Ectodermal cell (in vitro differentiated cells): ENCODE measurements around the gene PALD1.
"Not testable (repeated sequence)": the region's sequence is repeated elsewhere in the genome, so short reads cannot be mapped to it uniquely, and the experiment has no call there.

Source experiments
- H3K27ac ChIP-seq: 2 replicates; pipeline ENCODE4 v1.7.0; 2013; ENCODE audit warnings: mild to moderate bottlenecking, low read depth, low read length; ENCODE audit not compliant: insufficient read depth, poor library complexity, severe bottlenecking
- H3K27me3 ChIP-seq: 2 replicates; pipeline ENCODE4 v1.7.0; 2013; ENCODE audit warnings: mild to moderate bottlenecking, low read length; ENCODE audit not compliant: insufficient read depth, control insufficient read depth, poor library complexity, severe bottlenecking
- H3K36me3 ChIP-seq: one replicate; pipeline ENCODE4 v1.7.0; 2013; ENCODE audit warnings: low read length; ENCODE audit not compliant: control insufficient read depth, insufficient read depth
- H3K4me1 ChIP-seq: one replicate; pipeline ENCODE4 v1.7.0; 2013; ENCODE audit warnings: low read length; ENCODE audit not compliant: control insufficient read depth, insufficient read depth
- H3K4me3 ChIP-seq: 2 replicates; pipeline ENCODE4 v1.7.0; 2013; ENCODE audit warnings: low read depth, low read length, control low read depth; ENCODE audit not compliant: insufficient read depth
- H3K9me3 ChIP-seq: 2 replicates; pipeline ENCODE4 v1.7.0; 2013; ENCODE audit warnings: mild to moderate bottlenecking, low read length, moderate library complexity; ENCODE audit not compliant: control insufficient read depth
- WGBS, 2 experiments: methylation state at CpG; one replicate each; pipeline ENCODE4 v1.1.7; 2013; ENCODE audit warnings: missing lambda C conversion rate in 2 of 2; 5-methylcytosine and 5-hydroxymethylcytosine counted together

The PALD1 gene

DNA sequence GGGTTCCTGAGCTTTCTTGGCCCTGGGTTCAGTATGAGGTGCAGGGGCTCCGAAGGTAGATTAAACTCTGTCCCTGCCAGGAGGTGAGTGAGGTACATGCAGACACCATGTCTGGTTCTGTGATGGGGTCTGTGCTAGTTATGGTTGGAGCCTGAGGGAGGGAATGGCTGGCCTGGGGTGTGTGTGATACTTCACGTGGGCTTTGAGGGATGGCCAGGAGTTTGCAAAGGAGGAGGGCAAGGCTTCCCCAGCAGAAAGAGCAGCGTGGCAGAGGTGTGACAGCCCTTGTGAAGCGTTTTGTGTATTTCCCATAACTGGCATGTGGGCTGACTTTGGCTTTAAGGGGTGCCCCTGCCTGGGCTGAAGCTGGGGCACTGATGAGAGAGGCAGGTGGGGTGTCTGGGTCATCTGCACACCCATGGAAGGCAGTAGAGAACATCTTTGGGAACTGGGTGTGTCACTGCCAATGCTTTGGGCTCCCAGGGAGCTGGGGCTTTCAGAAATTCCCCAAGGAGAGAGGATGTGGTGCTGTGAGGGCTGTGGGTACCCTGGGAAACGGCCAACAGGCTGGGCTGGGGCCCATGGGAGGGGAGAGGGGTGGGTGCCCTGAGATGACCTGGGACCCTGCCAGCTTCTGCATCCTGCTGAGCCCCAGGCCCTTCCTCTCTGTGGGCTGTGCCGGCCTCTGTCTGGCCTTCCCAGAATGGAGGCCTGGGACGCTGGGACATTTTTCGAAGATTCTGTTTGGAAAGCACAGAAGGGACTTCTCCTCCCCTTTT is 4.6 kb downstream of the PALD1 start:
- Histone ChIP-seq H3K27ac (no peak overlapping the region), H3K36me3 (no peaks in the 10 kb centered on the region), H3K4me1 (peaks cover 3% of the 10 kb centered on the region), H3K27me3 (peaks cover 11% of the 10 kb centered on the region), H3K9me3 (no peaks in the 10 kb centered on the region), H3K4me3 (no peak overlapping the region)
- 54 to 58% methylated on average over 8 of the region's 8 CpGs for WGBS, 2 experiments

DNA sequence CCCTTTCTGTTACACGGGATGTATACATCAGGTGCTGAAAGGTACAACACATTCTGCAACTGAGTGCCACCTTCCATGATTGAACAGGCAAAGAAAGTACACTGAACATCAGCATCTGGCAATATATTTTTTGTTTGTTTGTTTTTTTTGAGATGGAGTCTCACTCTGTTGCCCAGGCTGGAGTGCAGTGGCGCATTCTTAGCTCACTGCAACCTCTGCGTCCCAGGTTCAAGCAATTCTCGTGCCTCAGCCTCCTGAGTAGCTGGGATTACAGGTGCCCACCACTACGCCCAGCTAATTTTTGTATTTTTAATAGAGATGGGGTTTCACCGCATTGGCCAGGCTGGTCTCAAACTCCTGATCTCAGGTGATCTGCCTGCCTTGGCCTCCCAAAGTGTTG is 5.3 kb downstream of the PALD1 start:
- H3K27ac ChIP-seq, H3K9me3 ChIP-seq, H3K27me3 ChIP-seq, H3K36me3 ChIP-seq, H3K4me3 ChIP-seq, H3K4me1 ChIP-seq: not testable (repeated sequence)
- 90 to 96% methylated on average over 6 of the region's 6 CpGs for WGBS, 2 experiments

DNA sequence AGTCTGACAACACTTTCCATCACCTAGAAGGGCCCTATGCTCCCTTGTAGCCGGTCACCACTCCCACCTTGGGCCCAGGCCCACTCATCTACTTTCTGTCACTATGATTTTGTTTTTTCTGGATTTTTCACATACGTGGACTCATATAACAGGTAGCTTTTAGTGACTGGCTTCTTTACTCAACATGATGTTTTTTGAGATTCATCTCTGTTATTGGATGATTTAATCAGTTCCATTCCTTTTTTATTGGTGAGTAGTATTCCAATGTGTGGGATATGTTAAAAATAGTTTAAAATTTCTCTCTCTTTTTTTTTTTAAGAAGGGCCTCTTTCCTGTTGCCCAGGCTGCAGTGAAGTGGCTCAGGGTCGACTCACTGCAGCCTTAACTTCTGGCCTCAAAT is 9.3 kb downstream of the PALD1 start:
- peaks cover 3% of the 10 kb centered on the region for H3K4me1 ChIP-seq
- no peak overlapping the region for H3K27ac ChIP-seq
- H3K27me3 ChIP-seq = no peaks in the 10 kb centered on the region
- no peaks in the 10 kb centered on the region for H3K36me3 ChIP-seq
- H3K4me3 ChIP-seq = no peak overlapping the region
- H3K9me3 ChIP-seq = no peaks in the 10 kb centered on the region
- 91 to 95% methylated on average over 3 of the region's 3 CpGs for WGBS, 2 experiments

DNA sequence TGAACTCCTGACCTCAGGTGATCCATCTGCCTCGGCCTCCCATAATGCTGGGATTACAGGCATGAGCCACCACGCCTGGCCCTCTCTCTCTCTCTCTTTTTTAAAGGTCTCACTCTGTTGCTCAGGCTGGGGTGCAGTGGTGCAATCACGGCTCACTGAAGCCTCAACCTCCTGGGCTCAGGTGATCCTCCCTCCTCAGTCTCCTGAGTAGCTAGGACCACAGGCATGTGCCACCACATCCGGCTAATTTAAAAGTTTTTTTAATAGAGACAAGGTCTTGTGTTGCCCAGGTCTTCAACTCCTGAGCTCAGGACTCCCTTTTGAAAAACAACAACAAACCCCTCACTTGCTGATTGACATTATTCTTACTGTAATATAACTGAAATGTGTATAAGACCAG is 11.6 kb downstream of the PALD1 start:
- Histone ChIP-seq H3K4me3 (no peak overlapping the region), H3K36me3 (no peaks in the 10 kb centered on the region), H3K27me3 (no peaks in the 10 kb centered on the region), H3K9me3 (no peaks in the 10 kb centered on the region), H3K27ac (no peak overlapping the region), H3K4me1 (peaks cover 7% of the 10 kb centered on the region)
- WGBS, 2 experiments = 93 to 94% methylated on average over 4 of the region's 4 CpGs

DNA sequence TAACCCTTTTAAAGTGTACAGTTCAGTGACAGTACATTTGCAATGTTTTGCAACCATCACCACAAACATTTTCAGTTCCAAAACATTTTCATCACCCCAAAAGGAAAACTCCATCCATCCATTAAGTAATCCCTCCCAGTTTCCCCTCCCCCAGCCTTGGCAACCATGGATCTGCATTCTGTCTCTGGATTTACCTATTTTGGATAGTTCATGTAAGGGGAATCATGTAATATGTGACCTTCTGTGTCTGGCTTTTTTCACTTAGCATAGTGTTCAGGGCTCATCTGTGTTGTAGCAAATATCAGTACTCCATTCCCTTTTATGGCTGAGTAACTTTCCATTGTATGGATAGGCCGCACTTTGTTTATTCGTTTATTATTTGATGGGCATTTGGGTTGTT is 13.0 kb downstream of the PALD1 start:
- H3K4me1 ChIP-seq = peaks cover 7% of the 10 kb centered on the region
- WGBS, 2 experiments = 98% methylated on average over 2 of the region's 2 CpGs

DNA sequence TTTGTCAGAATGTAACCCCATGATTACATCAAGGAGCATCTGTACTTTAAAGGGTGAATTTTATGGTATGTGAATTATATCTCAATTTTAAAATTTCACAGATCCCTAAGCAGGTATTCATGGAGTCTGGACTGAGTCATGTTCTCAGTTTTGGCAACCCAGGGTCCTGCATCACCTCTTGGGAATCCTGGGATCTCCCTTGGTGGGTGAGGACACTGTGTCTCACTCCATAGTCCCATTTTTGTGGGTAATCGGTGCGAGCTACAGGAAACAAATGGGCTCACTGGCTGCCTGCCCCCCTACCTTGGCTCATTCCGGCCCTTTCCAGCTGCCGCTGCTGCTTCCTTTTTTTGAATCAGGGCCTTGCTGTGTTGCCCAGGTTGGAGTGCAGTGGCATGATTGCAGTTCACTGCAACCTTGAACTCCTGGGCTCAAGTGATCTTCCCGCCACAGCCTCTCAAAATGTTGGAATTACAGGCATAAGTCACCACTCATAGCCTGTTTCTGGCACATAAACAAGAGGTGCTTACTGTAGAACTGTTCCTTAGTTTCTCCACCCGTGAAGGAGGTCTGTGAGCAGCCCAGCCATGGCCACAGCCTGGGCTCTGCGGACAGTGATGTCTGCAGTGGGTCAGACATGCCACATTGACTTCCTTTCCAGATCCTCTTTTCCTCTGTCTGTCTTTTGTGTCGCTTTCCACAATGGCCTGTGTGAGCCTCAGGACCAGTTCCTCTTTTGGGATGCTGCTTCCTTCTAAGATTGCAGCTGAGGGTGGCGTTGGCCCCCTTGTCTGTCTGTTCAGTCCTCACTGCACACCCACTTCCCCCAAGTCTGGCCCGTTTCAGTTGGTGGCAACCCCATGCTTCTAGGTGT is 14.5 kb downstream of the PALD1 start:
- WGBS, 2 experiments = 88 to 93% methylated on average over 10 of the region's 10 CpGs
- Histone ChIP-seq H3K27me3 (no peaks in the 10 kb centered on the region), H3K4me3 (no peak overlapping the region), H3K9me3 (no peaks in the 10 kb centered on the region), H3K27ac (no peak overlapping the region), H3K4me1 (peaks cover 7% of the 10 kb centered on the region), H3K36me3 (no peaks in the 10 kb centered on the region)

More for the DNA sequence above, 13.0 kb downstream of the PALD1 start:
- Histone ChIP-seq H3K27me3 (no peaks in the 10 kb centered on the region), H3K9me3 (no peaks in the 10 kb centered on the region), H3K36me3 (no peaks in the 10 kb centered on the region), H3K27ac (no peak overlapping the region), H3K4me3 (no peak overlapping the region)

DNA sequence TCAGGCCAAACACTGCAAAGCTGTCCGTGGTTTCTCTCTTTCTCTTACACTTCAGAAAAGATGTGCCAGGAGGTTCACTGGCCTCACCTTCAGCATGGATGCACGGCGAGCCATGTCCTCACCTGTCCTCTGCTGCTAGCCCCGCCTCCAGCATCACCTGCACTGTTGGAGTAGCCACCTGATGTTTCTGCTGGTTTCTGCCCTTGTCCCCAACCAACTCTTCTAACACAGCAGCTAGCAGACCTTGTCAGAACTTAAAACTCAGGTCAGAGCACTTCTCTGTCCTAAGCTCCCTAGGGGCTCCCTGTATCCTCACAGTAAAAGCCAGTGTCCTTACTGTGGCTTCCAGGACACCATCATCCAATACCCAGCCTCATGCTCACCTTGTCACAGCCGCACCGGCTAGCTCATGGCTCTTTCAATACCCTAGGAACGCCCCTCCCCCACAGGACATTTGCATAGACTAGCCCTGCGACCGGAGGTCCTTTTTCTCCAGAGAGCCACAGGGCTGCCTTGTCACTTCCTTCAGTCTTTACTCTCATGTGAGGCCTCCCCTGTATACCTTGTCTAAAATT is 15.2 kb downstream of the PALD1 start:
- H3K27me3 ChIP-seq = no peaks in the 10 kb centered on the region
- no peaks in the 10 kb centered on the region for H3K36me3 ChIP-seq
- H3K4me3 ChIP-seq = no peak overlapping the region
- no peaks in the 10 kb centered on the region for H3K9me3 ChIP-seq
- H3K4me1 ChIP-seq = peaks cover 7% of the 10 kb centered on the region
- H3K27ac ChIP-seq = no peak overlapping the region
- 38% methylated on average over 9 of the region's 9 CpGs for WGBS, 2 experiments

DNA sequence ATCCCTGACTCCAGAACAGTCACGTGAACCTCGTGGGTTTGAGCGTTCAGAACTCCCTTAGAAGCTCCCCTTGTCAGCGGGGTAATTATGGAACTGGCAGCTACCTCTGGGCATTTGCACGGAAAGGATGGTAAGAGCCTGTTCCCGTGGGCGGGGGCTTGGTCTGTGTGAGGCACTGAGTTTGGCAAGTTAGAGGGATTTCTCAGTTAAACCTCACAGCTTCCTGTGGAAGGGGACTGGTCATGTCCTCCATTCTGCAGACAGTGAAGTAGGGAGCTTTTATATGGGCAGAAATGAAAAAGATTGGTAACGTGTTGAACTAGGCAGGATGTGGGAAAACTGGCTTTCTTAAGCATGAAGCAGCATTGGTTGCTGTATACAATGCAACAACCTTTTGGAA is 16.0 kb downstream of the PALD1 start:
- Histone ChIP-seq H3K4me3 (no peak overlapping the region), H3K27me3 (no peaks in the 10 kb centered on the region), H3K27ac (no peak overlapping the region), H3K9me3 (no peaks in the 10 kb centered on the region), H3K36me3 (no peaks in the 10 kb centered on the region), H3K4me1 (peaks cover 14% of the 10 kb centered on the region)
- 78 to 79% methylated on average over 8 of the region's 8 CpGs for WGBS, 2 experiments

DNA sequence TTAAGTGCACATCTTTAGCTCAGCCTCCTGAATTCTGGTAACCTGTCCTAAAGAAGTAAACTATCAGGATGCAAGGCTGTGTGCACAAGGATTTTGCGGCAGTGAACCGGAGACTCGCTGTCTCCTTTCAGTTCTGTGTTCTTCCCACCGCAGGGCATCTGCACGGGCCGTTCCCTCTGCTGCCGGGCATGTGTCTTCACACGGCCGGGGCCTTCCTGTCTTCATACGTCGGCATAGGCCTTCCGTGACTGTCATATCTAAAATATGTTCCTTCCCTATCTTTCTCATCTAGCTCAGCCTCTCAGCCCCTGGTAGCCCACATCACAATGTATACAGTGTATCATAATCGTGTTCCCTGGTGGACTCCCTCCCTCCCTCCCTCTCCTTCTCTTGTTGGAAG is 16.4 kb downstream of the PALD1 start:
- no peaks in the 10 kb centered on the region for H3K36me3 ChIP-seq
- 93 to 95% methylated on average over 13 of the region's 13 CpGs for WGBS, 2 experiments
- no peak overlapping the region for H3K27ac ChIP-seq
- H3K27me3 ChIP-seq = no peaks in the 10 kb centered on the region
- no peak overlapping the region for H3K4me3 ChIP-seq
- H3K4me1 ChIP-seq = peaks cover 18% of the 10 kb centered on the region
- H3K9me3 ChIP-seq = no peaks in the 10 kb centered on the region

DNA sequence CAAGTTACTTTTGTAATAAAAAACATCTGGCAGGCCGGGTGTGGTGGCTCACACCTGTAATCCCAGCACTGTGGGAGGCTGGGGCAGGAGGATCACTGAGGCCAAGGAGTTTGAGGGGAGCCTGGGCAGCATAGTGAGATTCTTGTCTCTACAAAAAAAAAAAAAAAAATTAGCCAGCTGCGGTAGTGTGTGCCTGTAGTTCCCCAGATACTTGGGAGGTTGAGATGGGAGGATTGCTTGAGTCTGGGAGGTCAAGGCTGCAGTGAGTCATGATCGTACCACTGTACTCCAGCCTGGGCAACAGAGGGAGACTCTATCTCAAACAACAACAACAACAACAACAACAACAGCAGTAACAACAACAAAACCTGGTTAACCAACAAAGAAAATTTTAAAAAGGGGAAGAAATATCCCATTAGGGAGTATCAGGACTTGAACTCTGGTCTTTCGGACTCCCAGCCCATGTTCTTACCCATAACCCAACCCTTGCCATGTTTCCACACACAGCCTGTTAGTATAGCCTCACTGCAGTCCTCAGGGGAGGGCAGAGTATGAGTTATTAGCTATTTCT is 17.2 kb downstream of the PALD1 start:
- H3K4me3 ChIP-seq = no peak overlapping the region
- no peaks in the 10 kb centered on the region for H3K9me3 ChIP-seq
- WGBS, 2 experiments = 86 to 87% methylated on average over 3 to 4 of the region's 4 CpGs
- H3K27ac ChIP-seq = no peak overlapping the region
- no peaks in the 10 kb centered on the region for H3K36me3 ChIP-seq
- no peaks in the 10 kb centered on the region for H3K27me3 ChIP-seq
- H3K4me1 ChIP-seq = peaks cover 18% of the 10 kb centered on the region
